Aorta (tissue), 5 donors: ENCODE data around the gene CHD8. TPM values are rescaled to one million over a fixed set of nuclear protein-coding genes. Genes with fewer than 3 reads are reported as not detected.
A peak's percentile ranks its signal among the peaks of the same experiment; 100 is the strongest.
"Not testable (repeated sequence)": the region's sequence is repeated elsewhere in the genome, so short reads cannot be mapped to it uniquely, and the experiment has no call there.

Source experiments
- ATAC-seq: fragments of 200-7000 bp; cut with Tn5 transposase; one replicate; pipeline ENCODE4 v1.9.1; 2022; ENCODE audit warnings: moderate library complexity; ENCODE audit not compliant: low FRiP score
- DNase-seq, 2 donors: peaks; one replicate each; pipeline ENCODE4 v3.0.0-alpha.2; 2020
- H3K27ac ChIP-seq, 2 donors: one replicate each; pipeline ENCODE4 v1.5.1; 2013; ENCODE audit warnings: low read length in 2 of 2, mild to moderate bottlenecking in 2 of 2, moderate library complexity in 2 of 2, control low read depth in 1 of 2, inconsistent platforms in 1 of 2, low read depth in 1 of 2
- H3K27me3 ChIP-seq, 2 donors: one replicate each; pipeline ENCODE4 v1.6.1; 2013; ENCODE audit warnings: control low read depth in 1 of 2, low read length in 1 of 2, mild to moderate bottlenecking in 1 of 2, moderate library complexity in 1 of 2; ENCODE audit not compliant: insufficient read depth in 2 of 2, control insufficient read depth in 1 of 2
- H3K36me3 ChIP-seq, 2 donors: one replicate each; pipeline ENCODE4 v1.6.1; 2013; ENCODE audit warnings: control low read depth in 1 of 2, low read length in 1 of 2, mild to moderate bottlenecking in 1 of 2; ENCODE audit not compliant: insufficient read depth in 2 of 2, control insufficient read depth in 1 of 2
- H3K4me1 ChIP-seq, 2 donors: one replicate each; pipeline ENCODE4 v1.6.1; 2013; ENCODE audit warnings: low read length in 2 of 2, control low read depth in 1 of 2, mild to moderate bottlenecking in 1 of 2, moderate library complexity in 1 of 2; ENCODE audit not compliant: insufficient read depth in 2 of 2, control insufficient read depth in 1 of 2
- H3K4me3 ChIP-seq, 2 donors: one replicate each; pipeline ENCODE4 v1.5.1; 2013; ENCODE audit warnings: low read length in 2 of 2, control low read depth in 1 of 2, mild to moderate bottlenecking in 1 of 2
- H3K9me3 ChIP-seq: one replicate; pipeline ENCODE4 v1.6.1; 2013; ENCODE audit warnings: mild to moderate bottlenecking, low read length; ENCODE audit not compliant: control insufficient read depth
- WGBS, 2 donors: extraction: QIAGEN DNeasy Blood & Tissue Kit; methylation state at CpG; one replicate each; pipeline ENCODE4 v1.1.7; 2013; 5-methylcytosine and 5-hydroxymethylcytosine counted together
- intact Hi-C, 2 donors: fragments of 100-400 bp; cut with DNase I; formaldehyde crosslinking; loops; one replicate each; pipeline versions ENCODE4 v1.14.2 to v1.15.0; 2022
- polyA plus RNA-seq, 2 donors: library from polyadenylated mRNA; stranded (reverse); fragments of 200-250 nt; gene quantifications; one replicate each; pipeline ENCODE4 v1.2.3, GENCODE V29; 2013
- total RNA-seq, 2 donors: library from RNA; stranded (reverse); fragmentation: NEBNext Ultra II Directional; extraction: Animal tissue kit (Norgen Biotek cat#: 25700); gene quantifications; one replicate each; pipeline ENCODE4 v1.2.1, GENCODE V29; 2021
- donor health status: healthy with polysubstance abuse.
- donor health status: Bipolar disorder and iron deficiency.
- donor health status: DM: no; HTN: no; CAD: no.
- donor health status: DM: no; HTN: no; CAD: no.
- donor health status: DM: yes; HTN: yes; CAD: no.

The CHD8 gene
- total and polyA plus RNA-seq, 4 donors = 10.4 to 73.3 (median 47.2) TPM

DNA sequence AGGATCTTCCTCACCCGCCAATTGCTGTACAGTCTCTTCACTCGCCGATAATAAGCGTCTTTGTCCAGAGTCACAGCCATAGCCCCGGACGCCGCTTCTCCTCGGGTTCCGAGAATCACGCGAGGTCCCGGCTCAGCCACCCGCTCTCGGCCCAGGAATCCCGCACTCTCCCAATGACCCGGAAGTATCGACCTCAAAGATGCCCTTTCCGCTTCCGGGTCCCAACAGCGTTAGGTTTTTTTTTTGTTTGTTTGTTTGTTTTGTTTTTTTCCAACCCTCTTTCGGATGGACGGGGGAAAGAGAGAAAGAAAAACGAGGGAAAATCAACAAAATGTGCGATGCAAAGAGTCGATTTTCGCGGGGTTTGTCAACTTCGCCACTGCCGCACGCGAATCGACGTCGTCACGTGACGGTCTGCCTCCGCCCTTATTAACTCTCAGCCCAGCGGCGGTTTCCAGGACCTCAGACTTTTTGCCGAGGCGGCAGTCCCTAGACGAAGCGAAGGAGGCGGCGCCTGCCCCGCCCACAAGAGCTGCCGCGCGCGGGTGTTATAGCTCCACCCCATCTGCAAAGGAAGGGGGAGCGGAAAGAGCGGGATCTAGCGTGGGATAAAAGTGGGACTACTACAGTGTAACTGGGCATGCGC is 72.0 kb downstream of the CHD8 start, which contains the start of gene SUPT16H:
SUPT16H (minus strand) TSS at position 172 of the 646 bp plus-strand sequence; CDS start at position 80, 92 bp downstream.
- Histone ChIP-seq H3K36me3 (peaks cover 2 to 4% of the 10 kb centered on the region in 2 donors), H3K27me3 (no peaks in the 10 kb centered on the region), H3K27ac (peak within 1 kb of the TSS; percentile 72 to 84), H3K4me1 (peaks cover 0 to 2% of the 10 kb centered on the region in 2 donors), H3K4me3 (peak within 1 kb of the TSS; percentile 77 to 83), H3K9me3 (no peaks in the 10 kb centered on the region)
- intact Hi-C loops = loop anchor here (1.0 to 10.0 kb wide), 5 partner anchors 53 to 309 kb away; partner anchors contain the start of genes HNRNPC (in 2 of the 2), ARHGEF40 (in 1 of the 2) and CHD8 (in 1 of the 2)
- peak; percentile 98 to 99 for DNase-seq
- 1% methylated on average over 54 of the region's 54 CpGs for WGBS, 2 donors
- ATAC-seq = peak; percentile 100

GRCh38 chr14:21382886-21383847 is 72.8 kb downstream of the CHD8 start:
- H3K9me3 ChIP-seq = no peaks in the 10 kb centered on the region
- peak overlapping the region; percentile 77 to 83 for H3K4me3 ChIP-seq
- DNase-seq = peak; percentile 53 to 78
- H3K4me1 ChIP-seq = peaks cover 0 to 2% of the 10 kb centered on the region in 2 donors
- intact Hi-C loops = loop anchor here (5.0 to 10.0 kb wide), 3 partner anchors 74 to 308 kb away; partner anchors contain the start of genes ARHGEF40 (in 1 of the 2), CHD8 (in 1 of the 2) and HNRNPC (in 1 of the 2)
- H3K36me3 ChIP-seq = peaks cover 2 to 4% of the 10 kb centered on the region in 2 donors
- H3K27ac ChIP-seq = peak overlapping the region; percentile 72 to 84
- peak; percentile 20 for ATAC-seq
- WGBS, 2 donors = 0% methylated on average over 33 to 39 of the region's 39 CpGs
- no peaks in the 10 kb centered on the region for H3K27me3 ChIP-seq

DNA sequence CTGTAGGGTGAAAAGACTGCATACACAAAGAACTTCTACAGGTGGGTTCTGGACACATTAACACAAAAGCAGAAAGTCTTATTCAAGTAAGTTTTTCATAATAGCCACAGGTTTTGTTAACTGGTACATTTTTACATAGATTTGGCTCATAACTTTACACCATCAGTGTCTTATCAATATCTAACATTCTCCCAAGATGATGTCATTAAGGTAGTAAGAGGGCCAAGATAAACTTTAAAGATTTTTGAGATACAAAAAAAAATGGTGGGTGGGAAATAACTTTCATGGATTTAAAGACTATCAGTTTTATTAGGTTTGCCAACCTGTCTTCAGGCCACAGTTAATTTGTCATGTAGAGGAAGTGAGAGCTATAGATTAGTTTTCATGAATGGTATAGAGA is 73.8 kb downstream of the CHD8 start:
- ATAC-seq = no peak
- H3K27me3 ChIP-seq = no peaks in the 10 kb centered on the region
- H3K27ac ChIP-seq = no peak overlapping the region
- H3K4me3 ChIP-seq = no peak overlapping the region
- H3K36me3 ChIP-seq = peaks cover 2 to 4% of the 10 kb centered on the region in 2 donors
- H3K4me1 ChIP-seq = peaks cover 0 to 2% of the 10 kb centered on the region in 2 donors
- H3K9me3 ChIP-seq = no peaks in the 10 kb centered on the region
- DNase-seq = no peak
- intact Hi-C loops = loop anchor here (5.0 to 10.0 kb wide), 3 partner anchors 75 to 307 kb away; partner anchors contain the start of genes ARHGEF40 (in 1 of the 2), CHD8 (in 1 of the 2) and HNRNPC (in 1 of the 2)

GRCh38 chr14:21379338-21379737 is 76.6 kb downstream of the CHD8 start:
- intact Hi-C loops = no loop called here
- Histone ChIP-seq H3K27ac (no peak overlapping the region), H3K9me3 (no peaks in the 10 kb centered on the region), H3K4me1 (peaks cover 0 to 2% of the 10 kb centered on the region in 2 donors), H3K36me3 (no peaks in the 10 kb centered on the region), H3K4me3 (no peak overlapping the region), H3K27me3 (no peaks in the 10 kb centered on the region)
- DNase-seq (no peak), ATAC-seq (no peak)
- 84 to 87% methylated on average over 6 of the region's 6 CpGs for WGBS, 2 donors

GRCh38 chr14:21373980-21374379 is 81.9 kb downstream of the CHD8 start:
- 94% methylated on average over 1 of the region's 1 CpG for WGBS, 2 donors
- no peak overlapping the region for H3K27ac ChIP-seq
- ATAC-seq (no peak), DNase-seq (no peak)
- H3K9me3 ChIP-seq = no peaks in the 10 kb centered on the region
- no peaks in the 10 kb centered on the region for H3K27me3 ChIP-seq
- H3K4me3 ChIP-seq = no peak overlapping the region
- peaks cover 0 to 5% of the 10 kb centered on the region in 2 donors for H3K36me3 ChIP-seq
- H3K4me1 ChIP-seq = no peaks in the 10 kb centered on the region
- intact Hi-C loops = no loop called here

DNA sequence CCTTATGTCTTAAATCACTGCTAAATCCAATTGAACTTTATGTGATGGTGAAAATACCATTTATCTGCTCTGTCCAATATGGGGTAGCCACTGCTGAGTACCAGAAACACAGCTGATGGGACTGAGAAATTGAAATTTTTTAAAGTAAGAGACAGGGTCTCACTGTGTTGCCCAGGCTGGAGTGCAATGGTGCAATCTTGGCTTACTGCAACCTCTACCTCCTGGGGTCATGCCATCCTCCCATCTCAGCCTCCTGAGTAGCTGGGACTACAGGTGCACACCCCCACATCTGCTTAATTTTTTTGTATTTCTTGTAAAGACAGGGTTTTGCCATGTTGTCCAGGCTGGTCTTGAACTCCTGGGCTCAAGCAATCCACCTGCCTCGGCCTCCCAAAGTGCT is 83.1 kb downstream of the CHD8 start:
- intact Hi-C loops, ATAC-seq, H3K27ac ChIP-seq, H3K36me3 ChIP-seq, H3K4me1 ChIP-seq, H3K9me3 ChIP-seq, DNase-seq, H3K4me3 ChIP-seq, H3K27me3 ChIP-seq: not testable (repeated sequence)
- WGBS, 2 donors = 99 to 100% methylated on average over 1 of the region's 1 CpG

GRCh38 chr14:21369949-21370679 is 85.8 kb downstream of the CHD8 start:
- H3K4me1 ChIP-seq = no peaks in the 10 kb centered on the region
- no peak for ATAC-seq
- WGBS, 2 donors = 56 to 57% methylated on average over 4 of the region's 4 CpGs

DNA sequence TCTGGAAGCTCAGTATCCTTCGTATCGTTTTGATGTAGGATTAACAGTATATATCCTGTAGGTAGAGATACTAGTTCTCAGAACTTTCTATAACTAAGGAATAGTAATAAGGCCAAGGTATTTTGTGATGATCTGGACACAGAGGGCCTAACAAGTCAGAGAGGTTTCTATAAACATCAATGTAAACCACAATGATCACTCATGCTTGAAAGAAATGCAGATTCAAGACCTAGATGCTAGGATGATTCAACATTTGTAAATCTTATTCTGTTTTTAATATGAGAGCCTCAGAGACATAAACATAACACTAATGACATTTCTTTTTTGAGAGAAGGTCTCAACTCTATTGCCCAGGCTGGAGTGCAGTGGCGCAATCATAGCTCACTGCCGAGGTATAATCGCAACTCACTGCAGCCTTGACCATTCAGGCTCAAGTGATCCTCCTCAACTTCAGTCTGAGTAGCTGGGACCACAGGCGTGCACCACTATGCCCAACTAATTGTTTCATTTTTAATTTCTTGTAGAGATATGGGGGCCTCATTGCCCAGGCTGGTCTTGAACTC is 88.3 kb downstream of the CHD8 start:
- DNase-seq (no peak), ATAC-seq (no peak)
- H3K4me3 ChIP-seq = no peak overlapping the region
- WGBS, 2 donors = 95 to 96% methylated on average over 6 of the region's 6 CpGs
- no peak overlapping the region for H3K27ac ChIP-seq
- no peaks in the 10 kb centered on the region for H3K9me3 ChIP-seq
- intact Hi-C loops = no loop called here
- H3K27me3 ChIP-seq = no peaks in the 10 kb centered on the region
- peaks cover 15 to 18% of the 10 kb centered on the region in 2 donors for H3K36me3 ChIP-seq
- H3K4me1 ChIP-seq = no peaks in the 10 kb centered on the region

More at GRCh38 chr14:21369949-21370679, 85.8 kb downstream of the CHD8 start:
- no peaks in the 10 kb centered on the region for H3K9me3 ChIP-seq
- H3K27ac ChIP-seq = no peak overlapping the region
- H3K4me3 ChIP-seq = no peak overlapping the region
- H3K36me3 ChIP-seq = peaks cover 7 to 8% of the 10 kb centered on the region in 2 donors
- DNase-seq = no peak
- intact Hi-C loops = no loop called here
- no peaks in the 10 kb centered on the region for H3K27me3 ChIP-seq
